H1 (cell line): Measurements from ENCODE around the gene NRROS. TPM values are rescaled to one million over a fixed set of nuclear protein-coding genes. Genes with fewer than 3 reads are reported as not detected.
"Not testable (repeated sequence)": the region's sequence is repeated elsewhere in the genome, so short reads cannot be mapped to it uniquely, and the experiment has no call there.

Experiments used
- CTCF ChIA-PET: fragments of 300-600 bp; sonication (Branson Sonifier 250); formaldehyde crosslinking; loops from one replicate; lab custom pipeline; 2021; ENCODE audit not compliant: partially characterized antibody; lab: Charles Lee
- POLR2A ChIA-PET: fragments of 300-600 bp; sonication (Branson Sonifier 250); formaldehyde crosslinking; loops from one replicate; lab custom pipeline; 2021; ENCODE audit warnings: inconsistent platforms; ENCODE audit not compliant: partially characterized antibody; lab: Charles Lee
- DNase-seq, 2 experiments: peaks; one replicate each; pipeline versions ENCODE4 v3.0.0 to v3.0.0-alpha.2; 2010 to 2022; ENCODE audit warnings: low spot score in 2 of 2, low read depth in 1 of 2, mixed read lengths in 1 of 2
- FAIRE-seq: peaks from 2 replicates; lab custom pipeline; 2011; peaks lifted over from hg19 to GRCh38; lab: Jason Lieb, UNC
- H2AFZ ChIP-seq: 2 replicates; pipeline ENCODE4 v1.8.1; 2012; ENCODE audit warnings: low read length, inconsistent platforms
- H2AK5ac ChIP-seq: 2 replicates; pipeline ENCODE4 v1.6.1; 2013; ENCODE audit warnings: low read depth, low read length
- H2BK120ac ChIP-seq: replicated peaks from 2 replicates; pipeline ENCODE3; 2013; ENCODE audit warnings: low read depth, low read length, inconsistent platforms
- H2BK12ac ChIP-seq: 2 replicates; pipeline ENCODE4 v1.6.1; 2013; ENCODE audit warnings: low read depth, low read length
- H2BK15ac ChIP-seq: 2 replicates; pipeline ENCODE4 v1.6.1; 2013; ENCODE audit warnings: low read length
- H2BK20ac ChIP-seq: 2 replicates; pipeline ENCODE4 v1.6.1; 2013; ENCODE audit warnings: low read length
- H2BK5ac ChIP-seq: 2 replicates; pipeline ENCODE4 v1.6.1; 2013; ENCODE audit warnings: low read depth, low read length
- H3K14ac ChIP-seq: 2 replicates; pipeline ENCODE4 v1.6.1; 2013; ENCODE audit warnings: inconsistent platforms; ENCODE audit not compliant: insufficient read length
- H3K18ac ChIP-seq: 2 replicates; pipeline ENCODE4 v1.6.1; 2013; ENCODE audit warnings: low read length; ENCODE audit errors: extremely low read depth
- H3K23ac ChIP-seq: 2 replicates; pipeline ENCODE4 v1.6.1; 2013; ENCODE audit warnings: inconsistent platforms; ENCODE audit not compliant: insufficient read length
- H3K23me2 ChIP-seq: 2 replicates; pipeline ENCODE4 v1.6.1; 2013; ENCODE audit warnings: low read depth, low read length
- H3K27ac ChIP-seq: 2 replicates; pipeline ENCODE4 v1.6.1; 2011; ENCODE audit warnings: low read depth, low read length, inconsistent platforms
- H3K27me3 ChIP-seq, 4 experiments: replicated peaks in 1 of 4; 1 replicate in 1 of 4; 2 replicates in 3 of 4; pipeline versions ENCODE4 v1.6.1 to v1.8.1; 2011 to 2013; ENCODE audit warnings: low read length in 3 of 4, mild to moderate bottlenecking in 3 of 4, inconsistent platforms in 2 of 4, mixed read lengths in 2 of 4, moderate library complexity in 1 of 4; ENCODE audit not compliant: control insufficient read depth in 3 of 4, insufficient read depth in 3 of 4; ENCODE audit errors: extremely low read depth in 1 of 4
- H3K36me3 ChIP-seq, 4 experiments: 2 replicates each; pipeline versions ENCODE4 v1.6.1 to v1.8.1; 2011 to 2013; ENCODE audit warnings: mild to moderate bottlenecking in 4 of 4, low read length in 3 of 4, moderate library complexity in 2 of 4, control low read depth in 1 of 4, inconsistent platforms in 1 of 4; ENCODE audit not compliant: insufficient read depth in 4 of 4, control insufficient read depth in 2 of 4
- H3K4ac ChIP-seq: replicated peaks from 2 replicates; pipeline ENCODE3; 2013; ENCODE audit warnings: low read length, low read depth, mixed read lengths, inconsistent platforms; ENCODE audit not compliant: insufficient read length
- H3K4me1 ChIP-seq, 4 experiments: replicated peaks in 1 of 4; 1 replicate in 1 of 4; 2 replicates in 3 of 4; pipeline versions ENCODE4 v1.6.1 to v1.8.1; 2011 to 2013; ENCODE audit warnings: low read length in 3 of 4, inconsistent platforms in 2 of 4, mixed read lengths in 1 of 4; ENCODE audit not compliant: insufficient read depth in 4 of 4, control insufficient read depth in 3 of 4
- H3K4me2 ChIP-seq, 2 experiments: 2 replicates each; pipeline versions ENCODE4 v1.6.1 to v1.8.1; 2011 to 2013; ENCODE audit warnings: low read depth in 2 of 2, low read length in 2 of 2, control low read depth in 1 of 2, inconsistent platforms in 1 of 2, mild to moderate bottlenecking in 1 of 2; ENCODE audit not compliant: insufficient read depth in 1 of 2
- H3K4me3 ChIP-seq, 4 experiments: fragments of 200-600, 300-600 bp in 1 of 4; sonication (generic), shearing (Covaris generic), sonication (Bioruptor Twin) in 1 of 4; 2 replicates each; pipeline versions ENCODE4 v1.5.1 to v1.8.1; 2011 to 2016; ENCODE audit warnings: low read length in 4 of 4, low read depth in 3 of 4, control low read depth in 2 of 4, inconsistent platforms in 2 of 4, mild to moderate bottlenecking in 2 of 4, mixed read lengths in 1 of 4, moderate library complexity in 1 of 4; ENCODE audit not compliant: insufficient read depth in 2 of 4; ENCODE audit errors: extremely low read depth in 1 of 4
- H3K56ac ChIP-seq: replicated peaks from 2 replicates; pipeline ENCODE3; 2013; ENCODE audit warnings: low read depth, mild to moderate bottlenecking, mixed read lengths, low read length, inconsistent platforms; ENCODE audit not compliant: insufficient read length
- H3K79me1 ChIP-seq: 2 replicates; pipeline ENCODE4 v1.6.1; 2013; ENCODE audit warnings: low read depth, low read length, control low read depth
- H3K79me2 ChIP-seq, 2 experiments: 2 replicates each; pipeline versions ENCODE4 v1.6.1 to v1.8.1; 2012 to 2013; ENCODE audit warnings: low read length in 2 of 2, mild to moderate bottlenecking in 2 of 2, inconsistent platforms in 1 of 2; ENCODE audit not compliant: insufficient read depth in 2 of 2, control insufficient read depth in 1 of 2
- H3K9ac ChIP-seq, 4 experiments: replicated peaks in 1 of 4; 1 replicate in 1 of 4; 2 replicates in 3 of 4; pipeline versions ENCODE4 v1.6.1 to v1.8.1; 2011 to 2013; ENCODE audit warnings: low read depth in 3 of 4, low read length in 3 of 4, control low read depth in 2 of 4, mild to moderate bottlenecking in 2 of 4, moderate library complexity in 2 of 4, inconsistent platforms in 1 of 4; ENCODE audit errors: extremely low read depth in 1 of 4
- H3K9me3 ChIP-seq, 2 experiments: 2 replicates each; pipeline versions ENCODE4 v1.6.1 to v1.8.1; 2012 to 2013; ENCODE audit warnings: mild to moderate bottlenecking in 2 of 2, moderate library complexity in 2 of 2, control low read depth in 1 of 2, inconsistent platforms in 1 of 2, low read depth in 1 of 2, low read length in 1 of 2, mixed read lengths in 1 of 2; ENCODE audit not compliant: insufficient read depth in 2 of 2
- H4K20me1 ChIP-seq, 2 experiments: replicated peaks in 1 of 2; 2 replicates each; pipeline versions ENCODE3 to v1.8.1; 2011 to 2013; ENCODE audit warnings: inconsistent platforms in 2 of 2, low read length in 2 of 2, mild to moderate bottlenecking in 1 of 2; ENCODE audit not compliant: insufficient read depth in 2 of 2, control insufficient read depth in 1 of 2
- H4K5ac ChIP-seq: 2 replicates; pipeline ENCODE4 v1.6.1; 2013; ENCODE audit warnings: low read length, low read depth, mixed read lengths, inconsistent platforms; ENCODE audit not compliant: insufficient read length
- H4K8ac ChIP-seq: 2 replicates; pipeline ENCODE4 v1.8.0; 2013; ENCODE audit warnings: mild to moderate bottlenecking, moderate library complexity, low read length, inconsistent platforms; ENCODE audit not compliant: insufficient read depth; ENCODE audit errors: extremely low read depth
- H4K91ac ChIP-seq: replicated peaks from 2 replicates; pipeline ENCODE3; 2013; ENCODE audit warnings: low read length, mixed read lengths, inconsistent platforms; ENCODE audit not compliant: insufficient read length
- WGBS, 2 experiments: shearing (Covaris generic) in 1 of 2; methylation state at CpG; one replicate each; pipeline versions ENCODE4 v1.1.6 to v1.1.7; 2013 to 2015; ENCODE audit warnings: low lambda C conversion rate in 2 of 2, mixed read lengths in 2 of 2, inconsistent platforms in 1 of 2, low coverage in 1 of 2, missing lambda C conversion rate in 1 of 2; ENCODE audit not compliant: insufficient replicate concordance in 2 of 2, insufficient coverage in 1 of 2, insufficient read length in 1 of 2; ENCODE audit errors: extremely low coverage in 1 of 2, missing lambda C conversion rate in 1 of 2; 5-methylcytosine and 5-hydroxymethylcytosine counted together
- polyA plus RNA-seq, 7 experiments: library from polyadenylated mRNA; depleted of rRNA in 3 of 7; stranded (reverse) in 5 of 7; unstranded in 2 of 7; fragments of >200 nt in 5 of 7; fragments of 200-250 nt in 2 of 7; gene quantifications; 1 replicate in 5 of 7; 2 replicates in 1 of 7; 4 replicates in 1 of 7; pipeline versions ENCODE4 v1.2.1 to v1.2.3, GENCODE V29; 2011 to 2013; ENCODE audit warnings: missing spikeins in 2 of 7, mixed read lengths in 2 of 7
- total RNA-seq: library from RNA; stranded (reverse); fragmentation: NEBNext Ultra II Directional; extraction: Animal tissue kit (Norgen Biotek cat#: 25700); gene quantifications from 2 replicates; pipeline ENCODE4 v1.2.1, GENCODE V29; 2021

Gene NRROS
- total and polyA plus RNA-seq, 2 of the 8 experiments (the other 6 are each of a cell fraction or from before 2014, with no cell fraction given), result 5.3 to 7.3 TPM

- H2BK15ac ChIP-seq, H2AFZ ChIP-seq, H2AK5ac ChIP-seq, H3K4me1 ChIP-seq, H4K20me1 ChIP-seq, H2BK12ac ChIP-seq, H3K23me2 ChIP-seq, H4K5ac ChIP-seq, H2BK120ac ChIP-seq, H3K56ac ChIP-seq, H3K4ac ChIP-seq, H3K79me1 ChIP-seq, H3K18ac ChIP-seq, FAIRE-seq, H3K36me3 ChIP-seq, H4K91ac ChIP-seq, H2BK20ac ChIP-seq, DNase-seq, H2BK5ac ChIP-seq, H3K23ac ChIP-seq, H4K8ac ChIP-seq, H3K27me3 ChIP-seq, H3K14ac ChIP-seq, H3K9ac ChIP-seq, H3K4me2 ChIP-seq, H3K27ac ChIP-seq, H3K9me3 ChIP-seq, H3K79me2 ChIP-seq, H3K4me3 ChIP-seq: not testable (repeated sequence)
- ChIA-PET POLR2A (interaction anchor here (0.6 to 1.3 kb wide), 3 partner anchors 30 to 529 kb away, joined by 3 to 4 read pairs (median 4); no protein-coding TSS in a partner anchor), CTCF (interaction anchor here (0.7 to 11.1 kb wide), 5 partner anchors 21 to 197 kb away, joined by 3 to 143 read pairs (median 3); no protein-coding TSS in a partner anchor)
- WGBS, 2 experiments, result 94% methylated on average over 6 of the region's 6 CpGs; no CpG with 5 or more reads in 1 of the 2 experiments
Measured at GRCh38 chr3:196615234-196615633, 24.3 kb upstream of the NRROS start.
